Stimulated activated CD4-positive, alpha-beta T cell treated with anti-CD3 and anti-CD28 coated beads, Interleukin-1b, Interleukin-23, amount 100 ng/mL, for 4 hours (primary cell): Measurements from ENCODE around the gene B3GALNT2.
A peak's percentile ranks its signal among the peaks of the same experiment; 100 is the strongest.
"Not testable (repeated sequence)": the region's sequence is repeated elsewhere in the genome, so short reads cannot be mapped to it uniquely, and the experiment has no call there.

Source experiments
- DNase-seq, 2 donors: peaks; one replicate each; pipeline ENCODE4 v3.0.0-alpha.2; 2020; ENCODE audit warnings: low read depth in 2 of 2

The B3GALNT2 gene

GRCh38 chr1:235504122-235504493 is at the start of gene B3GALNT2:
Gene B3GALNT2 (minus strand): TSS chr1:235504452. CDS start chr1:235504252, 200 bp downstream.
- DNase-seq: no peak

GRCh38 chr1:235553112-235553551 is 48.9 kb upstream of the B3GALNT2 start:
- no peak for DNase-seq

GRCh38 chr1:235552146-235552716 is 48.0 kb upstream of the B3GALNT2 start:
- no peak for DNase-seq

- no peak for DNase-seq
These were observed 45.3 kb upstream of the B3GALNT2 start for GRCh38 chr1:235549351-235550139.

- DNase-seq: not testable (repeated sequence)
These were observed 42.3 kb upstream of the B3GALNT2 start for GRCh38 chr1:235546369-235547155.

GRCh38 chr1:235545292-235545930 is 41.2 kb upstream of the B3GALNT2 start:
- no peak for DNase-seq

- not testable (repeated sequence) for DNase-seq
These were observed 38.6 kb upstream of the B3GALNT2 start for GRCh38 chr1:235542845-235543244.

GRCh38 chr1:235533476-235534168 is 29.4 kb upstream of the B3GALNT2 start:
- DNase-seq: no peak

- DNase-seq: no peak
These were observed 28.1 kb upstream of the B3GALNT2 start for GRCh38 chr1:235532360-235532759.

- DNase-seq: no peak
These were observed 23.1 kb upstream of the B3GALNT2 start for GRCh38 chr1:235527196-235527814.

- DNase-seq: no peak
These were observed 21.1 kb upstream of the B3GALNT2 start for GRCh38 chr1:235525314-235525713.

GRCh38 chr1:235516862-235517446 is 12.7 kb upstream of the B3GALNT2 start:
- DNase-seq: no peak

GRCh38 chr1:235515844-235516512 is 11.7 kb upstream of the B3GALNT2 start:
- no peak for DNase-seq

- peak in 1 of 2 donors; percentile 49 for DNase-seq
These were observed 9.5 kb upstream of the B3GALNT2 start for GRCh38 chr1:235513495-235514366.

- no peak for DNase-seq
These were observed 7.4 kb upstream of the B3GALNT2 start for GRCh38 chr1:235511470-235512240.

- no peak for DNase-seq
These were observed 6.6 kb upstream of the B3GALNT2 start for GRCh38 chr1:235510823-235511222.

- no peak for DNase-seq
These were observed 3.4 kb upstream of the B3GALNT2 start for GRCh38 chr1:235507623-235508022.
